ENCODE data around the gene EML4. TPM values are rescaled to one million over a fixed set of nuclear protein-coding genes. Genes with fewer than 3 reads are reported as not detected.

Gene EML4
- total and polyA plus RNA-seq, 9 of the 15 experiments (the other 6 are each of a cell fraction or from before 2014, with no cell fraction given): 14.7 to 48.3 (median 36.5) TPM

GRCh38 chr2:42205337-42205736 is 36.2 kb downstream of the EML4 start:
- in situ Hi-C loops (cut with MboI) (loop anchor here (25.0 kb wide), 1 partner anchor 343 kb away; no protein-coding TSS in a partner anchor), intact Hi-C loops (cut with micrococcal nuclease) (no loop called here)
- FAIRE-seq (no peak), DNase-seq (ENCODE audit: extremely low read depth in 1 of 4, low spot score in 3 of 4) (no peak), ATAC-seq (no peak)
- no peaks in the 10 kb centered on the region for H3K27me3 ChIP-seq (ENCODE audit: control insufficient read depth in 2 of 2, insufficient read depth in 2 of 2, low read length in 2 of 2)
- no peak overlapping the region for H3K27ac ChIP-seq (ENCODE audit: extremely low read depth, low read depth, low read length)
- no peaks in the 10 kb centered on the region; the same call in 1 of the 2 replicates for H4K20me1 ChIP-seq (replicated peaks; ENCODE audit: control insufficient read depth, insufficient read depth, low read length)
- CTCF ChIA-PET (ENCODE audit: low intra/inter-chr PET ratio): no interaction called here
- peaks cover 3% of the 10 kb centered on the region; the same call in 1 of the 3 replicates for H3K36me3 ChIP-seq (ENCODE audit: control insufficient read depth, insufficient read depth, low read length)
- POLR2A ChIA-PET: no interaction called here
- no peak overlapping the region for H3K4me2 ChIP-seq (ENCODE audit: insufficient read depth, low read length)
- peaks cover 6% of the 10 kb centered on the region; the same call in 1 of the 3 replicates for H3K79me2 ChIP-seq (ENCODE audit: control insufficient read depth, insufficient read depth, low read length)
- H3K9me1 ChIP-seq (ENCODE audit: control insufficient read depth, insufficient read depth, low read length): no peaks in the 10 kb centered on the region
- BruUV-seq (replicated peaks): no TSS peak
- no peaks in the 10 kb centered on the region for H3K4me1 ChIP-seq (replicated peaks in 1 of 2; ENCODE audit: control insufficient read depth in 2 of 2, insufficient read depth in 2 of 2, low read length in 2 of 2)
- TF ChIP-seq HDAC1 (IDR thresholded peaks at IDR 0.05) (no peak), XRCC5 (IDR thresholded peaks at IDR 0.05; ENCODE audit: low read depth, low read length) (no peak), RAD21 (CRISPR knock-in tag; conservative IDR thresholded peaks at IDR 0.05 in 1 of 2, IDR thresholded peaks at IDR 0.05 in 1 of 2) (no peak), ZNF76 (CRISPR knock-in tag; IDR thresholded peaks at IDR 0.05; ENCODE audit: borderline replicate concordance) (no peak), CEBPB (tag; IDR thresholded peaks at IDR 0.05) (no peak), ZNF57 (CRISPR knock-in tag; IDR thresholded peaks at IDR 0.05) (no peak), ZBTB49 (CRISPR knock-in tag; IDR thresholded peaks at IDR 0.05; ENCODE audit: borderline replicate concordance) (no peak)
- TF ChIP-seq, protein P1, sequence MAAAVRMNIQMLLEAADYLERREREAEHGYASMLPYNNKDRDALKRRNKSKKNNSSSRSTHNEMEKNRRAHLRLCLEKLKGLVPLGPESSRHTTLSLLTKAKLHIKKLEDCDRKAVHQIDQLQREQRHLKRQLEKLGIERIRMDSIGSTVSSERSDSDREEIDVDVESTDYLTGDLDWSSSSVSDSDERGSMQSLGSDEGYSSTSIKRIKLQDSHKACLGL (CRISPR knock-in tag; IDR thresholded peaks at IDR 0.05; ENCODE audit: borderline replicate concordance, poor library complexity, severe bottlenecking): no peak
- H3K4me3 ChIP-seq: no peak overlapping the region
- H3K9me3 ChIP-seq (replicated peaks; ENCODE audit: control insufficient read depth, insufficient read depth, low read depth, low read length): no peaks in the 10 kb centered on the region
- no peak overlapping the region for H3K9ac ChIP-seq (ENCODE audit: insufficient read depth in 1 of 2, low read depth in 2 of 2, low read length in 2 of 2)
- H2AFZ ChIP-seq (ENCODE audit: low read depth, low read length): no peak overlapping the region
